ENCODE results near the gene SLITRK1.

DNA sequence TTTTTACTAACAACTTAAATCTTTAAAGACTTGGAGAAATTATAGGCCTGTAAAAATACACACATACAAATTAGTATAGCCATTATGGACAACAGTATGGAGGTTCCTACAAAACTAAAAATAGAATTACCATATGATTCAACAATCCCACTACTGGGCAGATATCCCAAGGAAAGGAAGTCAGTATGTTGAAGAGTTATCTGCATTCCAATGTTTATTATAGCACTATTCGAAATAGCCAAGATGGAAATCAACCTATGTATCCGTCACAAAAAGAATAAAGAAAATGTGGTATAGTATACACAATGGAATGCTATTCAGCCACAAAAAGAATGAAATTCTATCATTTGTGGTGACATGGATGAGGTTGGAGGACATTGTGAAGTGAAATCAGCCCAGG is 37.2 kb downstream of the SLITRK1 start:
- TF ChIP-seq POLR2A (IDR thresholded peaks at IDR 0.05) = no peak
- TF ChIP-seq CTCF (IDR thresholded peaks at IDR 0.05) = no peak
